HG02938 (cell line): ENCODE measurements around the gene MAML3.

Experiments
- ATAC-seq: cut with Tn5 transposase; IDR thresholded peaks from one replicate; pipeline ENCODE4 v1.9.1; 2021; ENCODE audit warnings: mild to moderate bottlenecking, moderate library complexity; ENCODE audit not compliant: unreplicated experiment

MAML3 gene

GRCh38 chr4:139743027-139743426 is 411.0 kb downstream of the MAML3 start:
- no peak for ATAC-seq

- no peak for ATAC-seq
Observed at GRCh38 chr4:139740531-139741041, 413.4 kb downstream of the MAML3 start.

GRCh38 chr4:139740121-139740520 is 413.9 kb downstream of the MAML3 start:
- no peak for ATAC-seq

- ATAC-seq = no peak
Observed at GRCh38 chr4:139738846-139739613, 415.0 kb downstream of the MAML3 start.

DNA sequence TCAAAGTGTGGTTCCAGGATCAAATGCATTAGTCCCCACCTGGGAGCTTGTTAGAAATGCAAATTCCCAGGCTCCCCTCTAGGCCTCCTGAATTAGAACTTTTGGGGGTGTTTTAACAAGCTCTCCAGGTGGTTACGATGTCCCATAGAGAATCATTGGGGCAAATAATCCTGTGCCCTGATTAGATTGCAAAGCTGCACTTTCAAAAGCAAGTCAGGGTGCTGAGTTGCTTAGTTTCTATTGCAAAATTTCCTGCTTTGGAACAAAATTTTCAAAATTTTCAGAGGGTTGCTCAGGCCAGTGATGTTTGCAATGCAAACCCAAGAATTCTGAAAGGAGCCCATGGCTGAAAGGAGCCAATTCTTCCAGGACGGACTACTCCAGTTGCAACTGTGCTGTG is 417.3 kb downstream of the MAML3 start:
- ATAC-seq = no peak

DNA sequence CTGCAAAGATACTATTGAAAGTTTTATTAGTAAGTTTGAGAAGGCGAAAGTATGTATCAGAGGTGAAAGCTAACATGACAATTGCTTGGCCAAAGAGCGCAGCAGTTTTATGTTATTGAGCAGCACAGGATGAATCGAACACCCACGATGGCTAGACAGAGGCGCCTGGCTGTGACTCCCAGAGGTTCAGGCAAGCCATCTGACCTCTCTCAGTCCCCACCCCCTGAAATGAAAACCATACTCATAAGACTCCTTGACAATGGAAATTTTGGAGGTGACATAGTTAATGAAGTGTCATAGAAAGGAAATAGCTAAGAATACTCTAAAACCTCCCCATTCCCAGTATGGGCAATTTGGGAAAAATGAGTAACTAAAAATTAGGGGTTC is 417.7 kb downstream of the MAML3 start:
- no peak for ATAC-seq

GRCh38 chr4:139735381-139736273 is 418.4 kb downstream of the MAML3 start:
- ATAC-seq = no peak

DNA sequence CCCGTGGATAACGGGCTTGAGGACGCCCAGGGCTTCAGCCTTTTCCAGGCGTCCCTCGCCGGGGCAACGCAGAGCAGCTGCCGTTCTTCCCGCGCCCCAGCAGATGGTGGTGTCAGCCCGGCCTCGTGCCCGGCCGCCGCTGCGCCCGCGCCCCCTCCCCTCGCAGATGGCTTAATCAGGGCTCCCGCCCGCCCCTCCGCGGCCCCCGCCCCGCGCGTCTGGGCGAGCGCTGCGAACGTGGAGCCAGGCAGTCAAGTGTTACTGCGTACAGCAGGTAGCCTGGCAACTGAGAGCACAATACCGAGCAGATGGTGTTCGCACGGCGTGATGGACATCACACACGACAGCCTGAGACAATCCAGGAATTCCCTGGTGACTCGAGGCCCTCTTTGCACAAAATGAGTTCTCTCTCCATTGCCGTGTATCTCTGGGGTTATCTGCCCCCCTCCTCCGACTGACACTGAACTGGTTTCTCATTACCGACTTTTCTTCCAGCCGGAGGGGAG is 419.1 kb downstream of the MAML3 start:
- ATAC-seq = peak; percentile 65

DNA sequence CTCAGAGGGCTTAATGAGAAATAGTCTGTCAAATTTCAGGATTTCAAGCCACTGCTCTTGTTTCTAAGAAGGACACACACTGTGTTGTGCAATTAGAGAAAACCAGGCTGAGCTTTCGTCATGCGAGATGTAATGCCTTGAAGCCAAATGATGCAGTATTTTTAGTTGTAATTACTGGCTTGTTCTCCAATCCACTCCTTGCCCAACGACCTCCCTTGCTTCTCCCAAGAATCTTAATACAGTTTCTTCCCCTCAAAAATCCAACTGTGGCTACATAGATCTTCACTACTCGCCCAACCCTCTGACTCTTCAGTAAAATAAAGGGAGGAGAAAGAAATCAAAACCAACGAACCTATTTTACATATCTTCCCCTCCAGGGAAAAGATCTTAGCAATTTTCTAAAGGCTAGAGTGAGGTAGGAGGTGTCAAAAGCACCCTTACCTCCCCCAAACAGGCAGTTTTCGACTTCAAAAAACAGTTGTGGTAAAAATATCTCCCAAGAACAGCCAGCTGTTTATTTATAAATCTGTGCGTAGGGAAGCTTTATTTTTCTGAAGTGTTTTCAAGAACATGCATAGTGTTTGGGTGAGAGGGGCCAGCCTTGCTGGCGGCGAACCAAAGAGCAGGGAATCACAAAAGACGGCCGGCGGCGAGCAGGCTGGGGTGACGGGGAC is 419.6 kb downstream of the MAML3 start:
- no peak for ATAC-seq

DNA sequence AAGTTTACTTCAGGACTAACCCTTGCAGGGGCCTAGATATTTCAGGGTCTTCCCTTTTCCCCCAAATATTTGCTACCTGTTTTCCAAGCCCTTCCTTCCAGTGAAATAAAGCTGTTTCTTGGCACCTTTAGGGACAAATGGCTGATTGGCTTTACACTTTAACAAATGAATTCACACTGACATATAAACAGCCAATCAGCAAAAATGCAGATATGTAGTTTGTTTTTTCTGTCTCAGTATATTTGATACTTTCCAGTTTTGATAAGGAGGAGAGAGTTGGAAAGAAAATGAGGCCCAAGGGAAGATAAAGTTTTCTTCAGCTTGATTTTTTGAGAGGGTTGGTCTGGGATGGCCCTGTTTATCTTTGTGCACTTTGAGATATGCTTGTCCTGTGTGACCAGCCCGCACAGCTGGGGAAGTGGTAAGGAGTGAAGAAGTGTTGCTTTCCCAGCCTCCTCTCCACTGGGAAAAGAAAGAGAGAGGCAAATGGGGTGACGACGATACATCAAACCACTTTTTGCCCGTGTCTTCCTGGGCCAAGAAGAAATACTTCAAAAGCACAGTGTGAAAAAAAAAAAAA is 420.9 kb downstream of the MAML3 start:
- ATAC-seq = no peak

GRCh38 chr4:139728840-139729239 is 425.1 kb downstream of the MAML3 start:
- no peak for ATAC-seq

DNA sequence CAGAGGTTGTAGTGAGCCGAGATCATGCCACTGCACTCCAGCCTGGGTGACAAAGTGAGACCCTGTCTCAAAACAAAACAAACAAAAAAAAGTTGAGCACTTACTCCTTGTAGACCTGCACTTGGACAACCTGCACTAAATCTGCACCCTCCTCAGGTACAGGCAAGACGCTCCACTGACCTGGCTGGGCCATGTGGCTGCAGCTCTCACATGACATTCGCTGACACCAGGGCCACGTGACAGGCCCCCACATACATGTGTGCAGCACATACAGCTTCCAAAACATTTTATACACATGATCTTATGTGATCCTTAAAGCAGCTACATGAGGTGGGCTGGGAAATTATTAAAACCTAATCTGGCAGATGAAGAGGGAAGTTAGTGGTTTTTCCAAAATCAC is 425.8 kb downstream of the MAML3 start:
- no peak for ATAC-seq

DNA sequence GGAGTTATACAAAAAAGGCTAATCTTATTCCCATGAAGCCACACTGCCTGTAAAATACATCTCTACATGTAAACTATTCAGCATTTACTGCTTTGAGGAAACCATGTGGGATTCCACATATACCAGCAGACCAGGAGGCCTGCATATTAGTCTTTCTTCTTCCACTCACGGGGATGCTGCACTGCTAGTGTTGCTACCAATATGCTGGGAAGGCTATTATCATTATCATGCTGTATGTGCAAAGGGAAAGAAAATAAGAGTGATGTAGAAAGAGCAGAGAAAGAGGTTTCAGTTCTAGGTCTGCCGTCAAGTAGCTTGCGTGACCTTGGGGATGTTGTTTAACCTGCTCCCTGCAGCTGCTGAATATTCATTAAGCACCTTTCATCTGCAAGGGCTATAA is 427.4 kb downstream of the MAML3 start:
- ATAC-seq = no peak

GRCh38 chr4:139725236-139725635 is 428.7 kb downstream of the MAML3 start:
- no peak for ATAC-seq

DNA sequence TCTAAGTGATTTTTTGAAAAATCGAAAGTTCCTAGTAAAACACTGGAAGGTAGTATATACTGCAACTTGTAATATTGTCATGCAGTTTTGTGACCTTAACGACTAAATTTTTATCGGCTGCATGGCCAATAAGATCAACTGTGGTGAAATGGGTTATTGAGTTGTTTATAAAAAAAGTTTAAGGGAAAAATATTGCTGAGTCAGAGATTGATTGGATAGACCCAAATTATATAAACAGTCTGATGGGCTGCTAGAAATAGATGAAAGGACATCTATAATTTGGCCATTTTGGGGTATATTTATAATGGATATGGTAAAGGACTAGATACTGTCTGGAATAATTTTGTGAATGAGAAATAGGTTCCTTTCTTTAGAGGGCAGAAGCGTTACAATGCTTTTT is 432.2 kb downstream of the MAML3 start:
- no peak for ATAC-seq

DNA sequence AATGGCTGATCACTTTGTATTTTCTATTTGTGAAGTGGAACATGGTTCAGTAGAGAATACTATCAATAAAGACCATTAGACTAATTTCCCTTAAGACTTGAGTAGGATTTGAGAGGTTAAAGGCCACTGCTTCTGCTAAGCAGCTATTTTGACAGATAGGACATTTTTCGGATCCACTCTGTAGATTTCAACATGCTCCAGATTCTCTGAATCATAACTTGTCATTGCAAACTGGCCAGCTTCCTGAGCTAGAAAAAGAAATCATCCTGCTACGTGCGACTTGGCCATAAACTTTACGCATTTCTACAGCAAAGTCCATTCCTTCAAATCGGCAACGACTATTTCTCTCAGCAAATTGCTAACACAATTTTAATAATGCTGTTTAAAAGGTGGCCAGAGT is 433.2 kb downstream of the MAML3 start:
- no peak for ATAC-seq

DNA sequence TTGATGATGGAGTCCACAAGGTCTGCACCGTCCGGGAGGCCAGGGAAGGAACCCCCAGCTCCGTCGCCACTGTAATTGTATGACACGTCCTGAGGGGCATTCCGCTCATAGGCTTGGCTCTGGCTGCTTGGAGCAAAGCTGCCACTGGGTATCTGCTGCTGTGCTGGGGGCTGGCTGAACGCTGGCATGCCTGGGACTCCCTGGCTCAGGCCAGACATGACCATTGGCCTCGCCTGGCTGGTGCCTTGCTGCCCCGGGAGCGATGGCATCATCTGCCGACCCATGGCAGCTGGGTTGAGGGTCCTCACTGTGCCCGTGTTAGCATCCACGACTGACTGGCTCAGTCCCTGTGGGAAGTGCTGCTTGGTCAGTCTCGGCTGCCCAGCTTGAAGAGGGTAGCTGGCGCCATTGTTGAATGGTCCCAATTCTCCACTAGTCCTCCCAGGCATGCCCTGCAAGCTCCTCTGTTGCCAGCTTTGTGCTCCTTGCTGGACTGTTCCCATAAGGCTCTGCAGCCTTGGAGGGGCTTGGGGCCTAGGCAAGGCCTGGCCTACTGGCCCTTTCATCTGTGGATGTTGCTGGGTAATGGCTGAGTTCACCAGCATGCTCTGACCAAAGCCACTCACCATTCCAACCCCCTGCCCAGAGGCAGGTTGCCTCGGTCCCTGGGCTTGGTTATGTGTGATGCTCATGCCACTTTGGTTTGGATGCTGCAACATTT is 434.4 kb downstream of the MAML3 start:
- no peak for ATAC-seq

DNA sequence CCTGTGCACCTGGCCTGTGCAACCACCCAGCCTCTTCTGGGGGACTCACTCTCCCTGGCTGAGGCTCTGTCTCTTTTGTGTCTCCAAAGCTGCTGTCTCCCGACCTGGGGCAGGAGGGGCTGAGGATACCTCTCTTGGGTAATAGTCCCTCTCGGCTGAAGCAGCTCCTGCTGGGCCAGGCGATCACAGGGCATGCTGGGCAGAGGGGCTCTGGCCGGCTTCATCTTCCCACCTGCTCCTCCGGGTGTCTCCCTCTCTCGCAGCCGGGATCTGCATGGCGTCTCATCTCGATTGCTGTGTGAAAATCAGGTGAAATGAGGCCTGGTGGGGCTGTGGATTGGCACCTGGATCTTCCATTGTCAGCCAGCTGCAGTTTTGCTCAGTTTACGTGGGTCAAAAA is 435.2 kb downstream of the MAML3 start:
- no peak for ATAC-seq

GRCh38 chr4:139718358-139718757 is 435.6 kb downstream of the MAML3 start:
- no peak for ATAC-seq

- ATAC-seq = no peak
Observed at GRCh38 chr4:139715746-139716391, 438.1 kb downstream of the MAML3 start.
